Stimulated activated CD4-positive, alpha-beta T cell treated with anti-CD3 and anti-CD28 coated beads, Interleukin-4, amount 100 ng/mL, for 48 hours (primary cell): ENCODE measurements around the gene ATXN3L.

Source experiments
- DNase-seq, 2 donors: peaks; one replicate each; pipeline ENCODE4 v3.0.0-alpha.2; 2020; ENCODE audit warnings: low read depth in 2 of 2

ATXN3L gene

DNA sequence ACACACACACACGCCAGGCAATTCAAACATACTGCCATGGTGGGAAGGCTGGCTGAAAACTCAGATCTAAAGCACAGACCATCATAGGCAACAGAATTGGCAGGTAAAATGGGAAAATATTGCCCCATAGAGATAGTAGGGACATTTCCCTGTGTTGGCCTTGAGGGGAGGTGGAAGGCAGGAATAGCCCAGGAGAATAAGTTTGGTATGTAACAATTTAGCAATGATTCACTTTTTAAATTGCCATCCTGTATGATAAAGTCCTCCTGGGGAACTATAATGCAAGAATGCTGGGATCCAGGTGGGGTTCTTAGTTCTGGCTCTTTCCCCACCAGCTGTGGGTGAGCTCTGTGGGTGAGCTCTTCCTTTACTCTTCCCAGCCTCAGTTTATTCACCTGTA lies 51.0 kb downstream of the ATXN3L start:
- DNase-seq = no peak
